NCI-H1105 treated with DMSO at 0.1 percent for 48 hours (cell line): Measurements from ENCODE around the gene SPC24.

Experiments used
- DNase-seq: peaks from one replicate; lab custom pipeline; 2025; lab: John Stamatoyannopoulos, UW

The SPC24 gene

GRCh38 chr19:11155373-11156120 lies at the start of gene SPC24:
Gene SPC24, minus strand, starts transcription at chr19:11155782. Its CDS starts 6 bp downstream, at chr19:11155776.
- peak; percentile 99 for DNase-seq

GRCh38 chr19:11204943-11205349 lies 49.4 kb upstream of the SPC24 start:
- DNase-seq, result no peak

GRCh38 chr19:11204076-11204602 lies 48.6 kb upstream of the SPC24 start:
- DNase-seq, result no peak

- peak; percentile 24 for DNase-seq
Observed at GRCh38 chr19:11203194-11204075, 47.9 kb upstream of the SPC24 start.

- DNase-seq, result no peak
Observed at GRCh38 chr19:11202488-11203193, 47.1 kb upstream of the SPC24 start.

GRCh38 chr19:11201791-11202190 lies 46.2 kb upstream of the SPC24 start:
- DNase-seq, result no peak

GRCh38 chr19:11200931-11201330 lies 45.3 kb upstream of the SPC24 start:
- DNase-seq, result no peak

GRCh38 chr19:11200015-11200574 lies 44.5 kb upstream of the SPC24 start:
- DNase-seq, result no peak

- DNase-seq, result no peak
Observed at GRCh38 chr19:11199517-11199916, 43.9 kb upstream of the SPC24 start.

- DNase-seq, result no peak
Observed at GRCh38 chr19:11198769-11199424, 43.3 kb upstream of the SPC24 start.

- DNase-seq, result no peak
Observed at GRCh38 chr19:11198175-11198534, 42.6 kb upstream of the SPC24 start.

GRCh38 chr19:11197291-11198174 lies 42.0 kb upstream of the SPC24 start, which contains the start of gene KANK2:
Gene KANK2, minus strand, starts transcription at chr19:11197545. Its CDS starts 3,034 bp downstream, at chr19:11194511.
- peak; percentile 79 for DNase-seq

GRCh38 chr19:11196406-11197287 lies 41.1 kb upstream of the SPC24 start:
- no peak for DNase-seq

- DNase-seq, result no peak
Observed at GRCh38 chr19:11195681-11196080, 40.1 kb upstream of the SPC24 start.

GRCh38 chr19:11194656-11195558 lies 39.3 kb upstream of the SPC24 start:
- no peak for DNase-seq

- DNase-seq, result no peak
Observed at GRCh38 chr19:11194173-11194572, 38.6 kb upstream of the SPC24 start.

GRCh38 chr19:11192957-11193939 lies 37.7 kb upstream of the SPC24 start:
- DNase-seq, result no peak
